ENCODE data around the gene CARD8. TPM values are rescaled to one million over a fixed set of nuclear protein-coding genes. Genes with fewer than 3 reads are reported as not detected.
A peak's percentile ranks its signal among the peaks of the same experiment; 100 is the strongest.
"Not testable (repeated sequence)": the region's sequence is repeated elsewhere in the genome, so short reads cannot be mapped to it uniquely, and the experiment has no call there.

Gene CARD8
- total and polyA plus RNA-seq, 5 experiments from 2014 or later: 73.3 to 314 (median 104) TPM

DNA sequence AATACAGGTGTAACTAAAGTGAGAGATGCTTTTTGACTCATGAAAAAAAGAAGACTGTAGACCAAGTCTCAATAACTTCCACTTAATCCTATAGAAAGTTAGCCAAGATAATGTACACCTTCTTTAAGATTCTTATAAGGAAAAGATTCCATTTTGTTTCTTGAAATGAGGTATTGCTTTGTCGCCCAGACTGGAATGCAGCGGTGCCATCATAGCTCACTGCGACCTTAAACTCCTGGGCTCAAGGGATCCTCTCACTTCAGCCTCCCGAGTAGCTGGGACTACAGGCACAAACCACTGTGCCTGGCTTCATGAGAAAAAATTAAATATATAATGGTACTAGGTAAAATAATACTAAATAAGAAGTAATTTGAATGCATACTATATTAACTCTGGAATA, 3.3 kb upstream of the CARD8 start:
- not testable (repeated sequence) for ATAC-seq, H3K27me3 Mint-ChIP-seq, H3K9me3 Mint-ChIP-seq, H3K36me3 Mint-ChIP-seq, DNase-seq
- POLR2A ChIA-PET: interaction anchor here (4.2 kb wide), 1 partner anchor 10 kb away, joined by 23 read pairs; no protein-coding TSS in a partner anchor
- H3K4me1 Mint-ChIP-seq: peaks cover 14 to 54% (median 42%) of the 10 kb centered on the region in 4 donors
- H3K27ac Mint-ChIP-seq: peak overlapping the region in 6 of 10 donors; percentile 15 to 97 (median 95)
- H3K4me3 Mint-ChIP-seq: peak overlapping the region in 7 of 10 donors; percentile 20 to 97 (median 88)

DNA sequence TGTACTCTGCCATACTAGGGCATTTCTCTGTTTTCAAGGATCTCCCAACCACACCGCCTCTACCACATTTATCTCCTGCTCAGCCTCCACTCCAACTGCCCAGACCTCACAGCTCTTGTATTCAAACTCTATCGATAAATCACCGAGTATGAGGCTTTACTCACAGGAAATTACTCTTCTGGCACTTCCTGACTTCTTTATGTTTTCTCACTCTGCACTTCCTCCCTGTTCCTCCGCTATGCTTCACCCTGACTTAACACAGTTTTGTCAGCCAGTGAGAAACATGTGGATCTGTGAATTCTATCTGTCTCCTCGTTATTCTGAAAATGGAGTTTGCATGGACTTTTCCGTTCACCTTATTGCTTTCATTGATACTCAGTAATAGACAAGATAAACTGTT, 2.6 kb upstream of the CARD8 start:
- H3K36me3 Mint-ChIP-seq: peaks cover 0 to 5% (median 4%) of the 10 kb centered on the region in 3 donors
- peaks cover 16 to 60% (median 48%) of the 10 kb centered on the region in 4 donors for H3K4me1 Mint-ChIP-seq
- DNase-seq: peak in 3 of 10 donors; percentile 30 to 42 (median 33)
- H3K4me3 Mint-ChIP-seq: peak overlapping the region; percentile 75 to 94 (median 88)
- peaks cover 0 to 2% (median 0%) of the 10 kb centered on the region in 9 donors for H3K9me3 Mint-ChIP-seq
- peak overlapping the region; percentile 26 to 97 (median 93) for H3K27ac Mint-ChIP-seq
- peak in 1 of 2 donors; percentile 18 for ATAC-seq
- H3K27me3 Mint-ChIP-seq: no peaks in the 10 kb centered on the region
- POLR2A ChIA-PET: interaction anchor here (1.5 to 4.2 kb wide), 2 partner anchors 9 to 75 kb away, joined by 6 to 23 read pairs; no protein-coding TSS in a partner anchor

DNA sequence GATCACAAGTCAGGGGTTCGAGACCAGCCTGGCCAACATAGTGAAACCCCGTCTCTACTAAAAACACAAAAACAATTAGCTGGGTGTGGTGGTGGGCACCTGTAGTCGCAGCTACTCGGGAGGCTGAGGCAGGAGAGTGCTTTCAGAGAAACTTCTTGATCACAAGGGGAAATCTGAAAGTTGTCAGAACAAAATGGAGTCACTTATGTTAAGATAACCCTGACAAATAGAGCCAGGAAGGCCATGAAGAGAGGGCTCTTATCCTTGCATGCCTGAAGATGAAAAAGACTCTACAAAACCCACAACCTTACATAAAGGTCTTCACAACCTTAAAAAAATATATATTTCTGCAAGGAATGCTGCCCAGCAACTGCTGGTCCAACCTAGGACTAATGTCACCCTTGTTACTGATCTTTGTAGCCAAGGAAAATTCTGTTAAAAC, 1.2 kb downstream of the CARD8 start:
- Mint-ChIP-seq H3K27ac (peak overlapping the region; percentile 80 to 100 (median 98)), H3K4me1 (peaks cover 29 to 86% (median 78%) of the 10 kb centered on the region in 4 donors), H3K9me3 (peaks cover 0 to 2% (median 0%) of the 10 kb centered on the region in 9 donors), H3K4me3 (peak overlapping the region; percentile 57 to 100 (median 98)), H3K36me3 (peaks cover 2 to 6% (median 4%) of the 10 kb centered on the region in 3 donors), H3K27me3 (no peaks in the 10 kb centered on the region)
- ATAC-seq: no peak
- POLR2A ChIA-PET: interaction anchor here (1.2 to 1.8 kb wide), 3 partner anchors 19 to 51 kb away, joined by 3 to 19 read pairs (median 4); no protein-coding TSS in a partner anchor
- DNase-seq: no peak

- peak overlapping the region; percentile 80 to 100 (median 98) for H3K27ac Mint-ChIP-seq
- peak overlapping the region; percentile 57 to 100 (median 98) for H3K4me3 Mint-ChIP-seq
- POLR2A ChIA-PET: interaction anchor here (0.6 kb wide), 1 partner anchor 1892 kb away, joined by 3 read pairs; no protein-coding TSS in a partner anchor
- H3K36me3 Mint-ChIP-seq: peaks cover 2 to 8% (median 4%) of the 10 kb centered on the region in 3 donors
- ATAC-seq: no peak
- peaks cover 30 to 83% (median 78%) of the 10 kb centered on the region in 4 donors for H3K4me1 Mint-ChIP-seq
- no peaks in the 10 kb centered on the region for H3K27me3 Mint-ChIP-seq
- no peak for DNase-seq
- peaks cover 0 to 2% (median 0%) of the 10 kb centered on the region in 9 donors for H3K9me3 Mint-ChIP-seq
Observed at GRCh38 chr19:48253999-48254398, 1.7 kb downstream of the CARD8 start.

GRCh38 chr19:48252609-48253008, 3.1 kb downstream of the CARD8 start:
- ATAC-seq (no peak), DNase-seq (no peak)
- no peaks in the 10 kb centered on the region for H3K9me3 Mint-ChIP-seq
- H3K36me3 Mint-ChIP-seq: peaks cover 0 to 13% (median 2%) of the 10 kb centered on the region in 3 donors
- POLR2A ChIA-PET: interaction anchor here (1.0 kb wide), 1 partner anchor 33 kb away, joined by 3 read pairs; no protein-coding TSS in a partner anchor
- peaks cover 26 to 84% (median 74%) of the 10 kb centered on the region in 4 donors for H3K4me1 Mint-ChIP-seq
- H3K27me3 Mint-ChIP-seq: no peaks in the 10 kb centered on the region
- H3K4me3 Mint-ChIP-seq: peak overlapping the region in 9 of 10 donors; percentile 39 to 100 (median 71)
- H3K27ac Mint-ChIP-seq: peak overlapping the region; percentile 37 to 98 (median 87)

DNA sequence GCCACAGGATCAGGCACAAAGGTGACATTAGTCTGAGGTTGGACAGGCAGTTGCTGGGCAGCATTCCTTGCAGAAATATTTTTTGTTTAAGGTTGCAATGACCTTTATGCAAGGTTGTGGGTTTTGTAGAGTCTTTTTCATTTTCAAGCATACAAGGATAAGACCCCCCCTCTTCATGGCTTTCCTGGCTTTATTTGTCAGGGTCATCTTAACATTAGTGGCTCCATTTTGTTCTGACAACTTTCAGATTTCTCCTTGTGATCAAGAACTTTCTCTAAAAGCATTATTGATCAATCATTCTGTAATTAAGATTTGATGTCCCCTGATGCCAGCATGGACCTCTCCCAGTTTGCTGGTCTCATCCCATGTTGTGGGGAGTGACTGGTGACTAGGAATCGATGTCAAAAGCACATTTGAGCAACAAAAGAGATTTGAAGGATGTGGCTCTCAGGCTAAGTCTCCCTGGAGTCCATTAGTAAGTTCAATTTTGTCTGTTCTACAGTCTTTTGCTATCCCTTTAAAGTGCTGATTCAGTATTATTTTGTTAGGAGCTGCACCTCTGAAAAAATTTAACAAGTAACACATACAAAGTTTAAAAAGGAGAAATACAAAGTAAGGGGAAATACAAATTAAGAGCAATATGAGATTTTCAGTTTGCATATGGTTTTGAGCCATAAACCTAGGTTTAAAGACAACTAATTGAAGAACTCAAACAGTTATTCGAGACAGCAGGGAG, 5.3 kb downstream of the CARD8 start:
- Mint-ChIP-seq H3K4me3 (peak overlapping the region; percentile 28 to 97 (median 96)), H3K27ac (peak overlapping the region; percentile 71 to 100 (median 98)), H3K9me3 (no peaks in the 10 kb centered on the region), H3K36me3 (peaks cover 0 to 21% (median 15%) of the 10 kb centered on the region in 3 donors), H3K27me3 (no peaks in the 10 kb centered on the region), H3K4me1 (peaks cover 28 to 84% (median 73%) of the 10 kb centered on the region in 4 donors)
- no peak for ATAC-seq
- no peak for DNase-seq
- POLR2A ChIA-PET: interaction anchor here (0.6 to 2.5 kb wide), 8 partner anchors 9 to 80 kb away, joined by 3 to 23 read pairs (median 6); partner anchors contain the start of genes LIG1 and ZSWIM9

DNA sequence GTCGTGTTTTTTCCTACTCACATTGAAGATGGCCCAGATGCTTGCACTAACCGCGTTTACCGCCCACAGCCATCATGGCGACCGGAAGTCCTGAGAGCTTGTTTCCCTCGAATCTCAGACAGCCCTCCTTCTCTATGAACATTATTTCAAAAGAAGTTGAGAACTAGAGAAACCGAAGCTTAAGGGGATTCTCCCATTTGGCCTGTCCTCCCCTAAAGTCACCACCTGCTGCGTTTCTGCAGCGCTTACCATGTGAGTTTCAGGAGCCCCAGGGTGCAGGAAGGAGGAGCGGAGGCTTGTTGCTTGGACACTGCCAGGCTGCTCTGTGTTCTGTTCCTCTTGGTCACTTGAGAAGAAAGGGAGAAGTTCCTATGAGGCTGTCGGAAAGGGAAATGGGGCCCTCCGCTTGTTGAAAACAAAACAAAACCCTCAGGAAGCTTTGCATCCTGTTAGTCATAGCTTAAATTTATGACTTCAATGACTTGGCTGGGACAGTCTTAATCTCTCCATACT, 6.2 kb downstream of the CARD8 start:
- peaks cover 0 to 21% (median 20%) of the 10 kb centered on the region in 3 donors for H3K36me3 Mint-ChIP-seq
- H3K27me3 Mint-ChIP-seq: no peaks in the 10 kb centered on the region
- POLR2A ChIA-PET: interaction anchor here (0.6 to 2.5 kb wide), 11 partner anchors 9 to 81 kb away, joined by 3 to 23 read pairs (median 3); partner anchors contain the start of genes EMP3, LIG1 and ZSWIM9
- no peaks in the 10 kb centered on the region for H3K9me3 Mint-ChIP-seq
- peak; percentile 93 to 96 for ATAC-seq
- H3K4me1 Mint-ChIP-seq: peaks cover 27 to 86% (median 75%) of the 10 kb centered on the region in 4 donors
- H3K27ac Mint-ChIP-seq: peak overlapping the region; percentile 96 to 100 (median 98)
- DNase-seq: peak; percentile 48 to 84 (median 70)
- H3K4me3 Mint-ChIP-seq: peak overlapping the region; percentile 89 to 97 (median 96)

GRCh38 chr19:48248081-48248833, 7.5 kb downstream of the CARD8 start:
- H3K4me1 Mint-ChIP-seq: peaks cover 30 to 80% (median 69%) of the 10 kb centered on the region in 4 donors
- POLR2A ChIA-PET: interaction anchor here (2.0 to 2.5 kb wide), 2 partner anchors 11 to 45 kb away, joined by 22 to 23 read pairs; no protein-coding TSS in a partner anchor
- no peaks in the 10 kb centered on the region for H3K27me3 Mint-ChIP-seq
- DNase-seq: no peak
- peak overlapping the region; percentile 48 to 99 (median 93) for H3K27ac Mint-ChIP-seq
- ATAC-seq: no peak
- H3K4me3 Mint-ChIP-seq: peak overlapping the region; percentile 74 to 97 (median 92)
- peaks cover 0 to 22% (median 19%) of the 10 kb centered on the region in 3 donors for H3K36me3 Mint-ChIP-seq
- no peaks in the 10 kb centered on the region for H3K9me3 Mint-ChIP-seq

- no peaks in the 10 kb centered on the region for H3K9me3 Mint-ChIP-seq
- DNase-seq (no peak), ATAC-seq (no peak)
- H3K4me1 Mint-ChIP-seq: peaks cover 25 to 74% (median 62%) of the 10 kb centered on the region in 4 donors
- peak overlapping the region; percentile 38 to 88 (median 75) for H3K27ac Mint-ChIP-seq
- POLR2A ChIA-PET: interaction anchor here (3.2 kb wide), 1 partner anchor 8 kb away, joined by 16 read pairs; the partner anchor contains the start of gene CARD8
- peak overlapping the region in 9 of 10 donors; percentile 22 to 65 (median 39) for H3K4me3 Mint-ChIP-seq
- H3K27me3 Mint-ChIP-seq: no peaks in the 10 kb centered on the region
- peaks cover 0 to 27% (median 25%) of the 10 kb centered on the region in 3 donors for H3K36me3 Mint-ChIP-seq
Observed at GRCh38 chr19:48247212-48247611, 8.5 kb downstream of the CARD8 start.

- Mint-ChIP-seq H3K9me3 (no peaks in the 10 kb centered on the region), H3K27ac (peak overlapping the region; percentile 38 to 88 (median 74)), H3K27me3 (no peaks in the 10 kb centered on the region), H3K4me3 (peak overlapping the region in 9 of 10 donors; percentile 13 to 65 (median 47)), H3K4me1 (peaks cover 21 to 70% (median 56%) of the 10 kb centered on the region in 4 donors), H3K36me3 (peaks cover 0 to 38% (median 32%) of the 10 kb centered on the region in 3 donors)
- DNase-seq (no peak), ATAC-seq (no peak)
- POLR2A ChIA-PET: interaction anchor here (0.6 to 3.2 kb wide), 3 partner anchors 10 to 88 kb away, joined by 3 to 16 read pairs (median 3); partner anchors contain the start of gene CARD8
Observed at GRCh38 chr19:48246101-48246500, 9.6 kb downstream of the CARD8 start.

GRCh38 chr19:48244281-48244680, 11.4 kb downstream of the CARD8 start:
- peaks cover 5 to 56% (median 38%) of the 10 kb centered on the region in 3 donors for H3K36me3 Mint-ChIP-seq
- H3K9me3 Mint-ChIP-seq: no peaks in the 10 kb centered on the region
- peaks cover 17 to 63% (median 46%) of the 10 kb centered on the region in 4 donors for H3K4me1 Mint-ChIP-seq
- ATAC-seq (peak; percentile 97 to 98), DNase-seq (peak in 8 of 10 donors; percentile 21 to 59 (median 32))
- H3K27ac Mint-ChIP-seq: peak overlapping the region; percentile 75 to 96 (median 90)
- POLR2A ChIA-PET: interaction anchor here (1.2 to 3.2 kb wide), 3 partner anchors 11 to 40 kb away, joined by 4 to 16 read pairs (median 4); partner anchors contain the start of gene CARD8
- no peaks in the 10 kb centered on the region for H3K27me3 Mint-ChIP-seq
- peak overlapping the region; percentile 55 to 88 (median 77) for H3K4me3 Mint-ChIP-seq
